PC-3 (cell line): Measurements from ENCODE around the gene PTH2.

Experiments
- EZH2 ChIP-seq: fragments of 300-600 bp; sonication (generic); IDR thresholded peaks from one replicate; pipeline ENCODE4 v1.6.1; 2017; ENCODE audit warnings: antibody characterized with exemption, mild to moderate bottlenecking, low read length; ENCODE audit not compliant: unreplicated experiment
- TF ChIP-seq, protein P1 (sequence below): fragments of 300-600 bp; sonication (generic); conservative IDR thresholded peaks from 2 replicates; pipeline ENCODE4 v1.5.1; 2017; ENCODE audit warnings: antibody characterized with exemption, low read depth, mild to moderate bottlenecking, low read length

DNA sequence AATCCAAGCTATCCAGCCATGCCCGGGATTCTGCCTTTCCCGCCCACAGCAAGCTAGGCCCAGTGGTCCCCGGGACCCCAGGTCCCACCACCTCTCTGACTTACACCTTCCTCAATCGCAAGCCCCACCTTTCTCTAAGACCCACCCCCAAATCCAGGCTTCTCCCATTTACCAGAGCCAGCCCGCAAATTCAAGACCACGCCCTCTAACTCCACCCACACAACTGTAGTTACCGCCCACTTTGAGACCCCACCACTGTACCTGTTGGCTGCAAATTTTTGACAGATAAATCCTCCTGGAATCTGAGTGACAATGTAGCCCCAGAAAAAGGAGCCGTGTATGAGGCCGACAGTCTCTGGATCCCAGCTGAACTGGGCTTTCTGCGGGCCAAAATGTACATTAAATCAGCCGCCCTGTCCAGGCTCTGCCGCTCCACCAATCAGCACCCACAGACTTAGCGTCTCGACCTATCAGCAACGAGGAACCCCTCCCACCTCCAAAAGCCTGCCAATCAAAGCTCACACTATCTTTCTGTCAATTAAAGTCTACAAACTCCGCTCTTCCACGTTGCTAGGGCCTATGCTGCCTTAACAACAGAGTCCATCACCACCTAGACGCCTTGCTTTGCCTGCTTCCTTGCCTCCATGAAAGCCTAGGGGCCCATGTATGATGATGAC, 11.8 kb upstream of the PTH2 start:
- TF ChIP-seq, protein P1, sequence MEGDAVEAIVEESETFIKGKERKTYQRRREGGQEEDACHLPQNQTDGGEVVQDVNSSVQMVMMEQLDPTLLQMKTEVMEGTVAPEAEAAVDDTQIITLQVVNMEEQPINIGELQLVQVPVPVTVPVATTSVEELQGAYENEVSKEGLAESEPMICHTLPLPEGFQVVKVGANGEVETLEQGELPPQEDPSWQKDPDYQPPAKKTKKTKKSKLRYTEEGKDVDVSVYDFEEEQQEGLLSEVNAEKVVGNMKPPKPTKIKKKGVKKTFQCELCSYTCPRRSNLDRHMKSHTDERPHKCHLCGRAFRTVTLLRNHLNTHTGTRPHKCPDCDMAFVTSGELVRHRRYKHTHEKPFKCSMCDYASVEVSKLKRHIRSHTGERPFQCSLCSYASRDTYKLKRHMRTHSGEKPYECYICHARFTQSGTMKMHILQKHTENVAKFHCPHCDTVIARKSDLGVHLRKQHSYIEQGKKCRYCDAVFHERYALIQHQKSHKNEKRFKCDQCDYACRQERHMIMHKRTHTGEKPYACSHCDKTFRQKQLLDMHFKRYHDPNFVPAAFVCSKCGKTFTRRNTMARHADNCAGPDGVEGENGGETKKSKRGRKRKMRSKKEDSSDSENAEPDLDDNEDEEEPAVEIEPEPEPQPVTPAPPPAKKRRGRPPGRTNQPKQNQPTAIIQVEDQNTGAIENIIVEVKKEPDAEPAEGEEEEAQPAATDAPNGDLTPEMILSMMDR = no peak
- no peak for TF ChIP-seq EZH2
